H1 (cell line): ENCODE data around the gene DAPK2. TPM values are rescaled to one million over a fixed set of nuclear protein-coding genes. Genes with fewer than 3 reads are reported as not detected.
A peak's percentile ranks its signal among the peaks of the same experiment; 100 is the strongest.
"Not testable (repeated sequence)": the region's sequence is repeated elsewhere in the genome, so short reads cannot be mapped to it uniquely, and the experiment has no call there.

Experiments
- CTCF ChIA-PET: fragments of 300-600 bp; sonication (Branson Sonifier 250); formaldehyde crosslinking; loops from one replicate; lab custom pipeline; 2021; ENCODE audit not compliant: partially characterized antibody; lab: Charles Lee
- POLR2A ChIA-PET: fragments of 300-600 bp; sonication (Branson Sonifier 250); formaldehyde crosslinking; loops from one replicate; lab custom pipeline; 2021; ENCODE audit warnings: inconsistent platforms; ENCODE audit not compliant: partially characterized antibody; lab: Charles Lee
- DNase-seq, 2 experiments: peaks; one replicate each; pipeline versions ENCODE4 v3.0.0 to v3.0.0-alpha.2; 2010 to 2022; ENCODE audit warnings: low spot score in 2 of 2, low read depth in 1 of 2, mixed read lengths in 1 of 2
- FAIRE-seq: peaks from 2 replicates; lab custom pipeline; 2011; peaks lifted over from hg19 to GRCh38; lab: Jason Lieb, UNC
- H2AFZ ChIP-seq: 2 replicates; pipeline ENCODE4 v1.8.1; 2012; ENCODE audit warnings: low read length, inconsistent platforms
- H2AK5ac ChIP-seq: 2 replicates; pipeline ENCODE4 v1.6.1; 2013; ENCODE audit warnings: low read depth, low read length
- H2BK120ac ChIP-seq: replicated peaks from 2 replicates; pipeline ENCODE3; 2013; ENCODE audit warnings: low read depth, low read length, inconsistent platforms
- H2BK12ac ChIP-seq: 2 replicates; pipeline ENCODE4 v1.6.1; 2013; ENCODE audit warnings: low read depth, low read length
- H2BK15ac ChIP-seq: 2 replicates; pipeline ENCODE4 v1.6.1; 2013; ENCODE audit warnings: low read length
- H2BK20ac ChIP-seq: 2 replicates; pipeline ENCODE4 v1.6.1; 2013; ENCODE audit warnings: low read length
- H2BK5ac ChIP-seq: 2 replicates; pipeline ENCODE4 v1.6.1; 2013; ENCODE audit warnings: low read depth, low read length
- H3K14ac ChIP-seq: 2 replicates; pipeline ENCODE4 v1.6.1; 2013; ENCODE audit warnings: inconsistent platforms; ENCODE audit not compliant: insufficient read length
- H3K18ac ChIP-seq: 2 replicates; pipeline ENCODE4 v1.6.1; 2013; ENCODE audit warnings: low read length; ENCODE audit errors: extremely low read depth
- H3K23ac ChIP-seq: 2 replicates; pipeline ENCODE4 v1.6.1; 2013; ENCODE audit warnings: inconsistent platforms; ENCODE audit not compliant: insufficient read length
- H3K23me2 ChIP-seq: 2 replicates; pipeline ENCODE4 v1.6.1; 2013; ENCODE audit warnings: low read depth, low read length
- H3K27ac ChIP-seq: 2 replicates; pipeline ENCODE4 v1.6.1; 2011; ENCODE audit warnings: low read depth, low read length, inconsistent platforms
- H3K27me3 ChIP-seq, 4 experiments: replicated peaks in 1 of 4; 1 replicate in 1 of 4; 2 replicates in 3 of 4; pipeline versions ENCODE4 v1.6.1 to v1.8.1; 2011 to 2013; ENCODE audit warnings: low read length in 3 of 4, mild to moderate bottlenecking in 3 of 4, inconsistent platforms in 2 of 4, mixed read lengths in 2 of 4, moderate library complexity in 1 of 4; ENCODE audit not compliant: control insufficient read depth in 3 of 4, insufficient read depth in 3 of 4; ENCODE audit errors: extremely low read depth in 1 of 4
- H3K36me3 ChIP-seq, 4 experiments: 2 replicates each; pipeline versions ENCODE4 v1.6.1 to v1.8.1; 2011 to 2013; ENCODE audit warnings: mild to moderate bottlenecking in 4 of 4, low read length in 3 of 4, moderate library complexity in 2 of 4, control low read depth in 1 of 4, inconsistent platforms in 1 of 4; ENCODE audit not compliant: insufficient read depth in 4 of 4, control insufficient read depth in 2 of 4
- H3K4ac ChIP-seq: replicated peaks from 2 replicates; pipeline ENCODE3; 2013; ENCODE audit warnings: low read length, low read depth, mixed read lengths, inconsistent platforms; ENCODE audit not compliant: insufficient read length
- H3K4me1 ChIP-seq, 4 experiments: replicated peaks in 1 of 4; 1 replicate in 1 of 4; 2 replicates in 3 of 4; pipeline versions ENCODE4 v1.6.1 to v1.8.1; 2011 to 2013; ENCODE audit warnings: low read length in 3 of 4, inconsistent platforms in 2 of 4, mixed read lengths in 1 of 4; ENCODE audit not compliant: insufficient read depth in 4 of 4, control insufficient read depth in 3 of 4
- H3K4me2 ChIP-seq, 2 experiments: 2 replicates each; pipeline versions ENCODE4 v1.6.1 to v1.8.1; 2011 to 2013; ENCODE audit warnings: low read depth in 2 of 2, low read length in 2 of 2, control low read depth in 1 of 2, inconsistent platforms in 1 of 2, mild to moderate bottlenecking in 1 of 2; ENCODE audit not compliant: insufficient read depth in 1 of 2
- H3K4me3 ChIP-seq, 4 experiments: fragments of 200-600, 300-600 bp in 1 of 4; sonication (generic), shearing (Covaris generic), sonication (Bioruptor Twin) in 1 of 4; 2 replicates each; pipeline versions ENCODE4 v1.5.1 to v1.8.1; 2011 to 2016; ENCODE audit warnings: low read length in 4 of 4, low read depth in 3 of 4, control low read depth in 2 of 4, inconsistent platforms in 2 of 4, mild to moderate bottlenecking in 2 of 4, mixed read lengths in 1 of 4, moderate library complexity in 1 of 4; ENCODE audit not compliant: insufficient read depth in 2 of 4; ENCODE audit errors: extremely low read depth in 1 of 4
- H3K56ac ChIP-seq: replicated peaks from 2 replicates; pipeline ENCODE3; 2013; ENCODE audit warnings: low read depth, mild to moderate bottlenecking, mixed read lengths, low read length, inconsistent platforms; ENCODE audit not compliant: insufficient read length
- H3K79me1 ChIP-seq: 2 replicates; pipeline ENCODE4 v1.6.1; 2013; ENCODE audit warnings: low read depth, low read length, control low read depth
- H3K79me2 ChIP-seq, 2 experiments: 2 replicates each; pipeline versions ENCODE4 v1.6.1 to v1.8.1; 2012 to 2013; ENCODE audit warnings: low read length in 2 of 2, mild to moderate bottlenecking in 2 of 2, inconsistent platforms in 1 of 2; ENCODE audit not compliant: insufficient read depth in 2 of 2, control insufficient read depth in 1 of 2
- H3K9ac ChIP-seq, 4 experiments: replicated peaks in 1 of 4; 1 replicate in 1 of 4; 2 replicates in 3 of 4; pipeline versions ENCODE4 v1.6.1 to v1.8.1; 2011 to 2013; ENCODE audit warnings: low read depth in 3 of 4, low read length in 3 of 4, control low read depth in 2 of 4, mild to moderate bottlenecking in 2 of 4, moderate library complexity in 2 of 4, inconsistent platforms in 1 of 4; ENCODE audit errors: extremely low read depth in 1 of 4
- H3K9me3 ChIP-seq, 2 experiments: 2 replicates each; pipeline versions ENCODE4 v1.6.1 to v1.8.1; 2012 to 2013; ENCODE audit warnings: mild to moderate bottlenecking in 2 of 2, moderate library complexity in 2 of 2, control low read depth in 1 of 2, inconsistent platforms in 1 of 2, low read depth in 1 of 2, low read length in 1 of 2, mixed read lengths in 1 of 2; ENCODE audit not compliant: insufficient read depth in 2 of 2
- H4K20me1 ChIP-seq, 2 experiments: replicated peaks in 1 of 2; 2 replicates each; pipeline versions ENCODE3 to v1.8.1; 2011 to 2013; ENCODE audit warnings: inconsistent platforms in 2 of 2, low read length in 2 of 2, mild to moderate bottlenecking in 1 of 2; ENCODE audit not compliant: insufficient read depth in 2 of 2, control insufficient read depth in 1 of 2
- H4K5ac ChIP-seq: 2 replicates; pipeline ENCODE4 v1.6.1; 2013; ENCODE audit warnings: low read length, low read depth, mixed read lengths, inconsistent platforms; ENCODE audit not compliant: insufficient read length
- H4K8ac ChIP-seq: 2 replicates; pipeline ENCODE4 v1.8.0; 2013; ENCODE audit warnings: mild to moderate bottlenecking, moderate library complexity, low read length, inconsistent platforms; ENCODE audit not compliant: insufficient read depth; ENCODE audit errors: extremely low read depth
- H4K91ac ChIP-seq: replicated peaks from 2 replicates; pipeline ENCODE3; 2013; ENCODE audit warnings: low read length, mixed read lengths, inconsistent platforms; ENCODE audit not compliant: insufficient read length
- HDAC2 ChIP-seq, 2 experiments: fragments of 300-600 bp in 1 of 2; sonication (generic) in 1 of 2; IDR thresholded peaks; 2 replicates each; pipeline ENCODE4 v1.6.1; 2011 to 2012; ENCODE audit warnings: low read depth in 2 of 2, low read length in 2 of 2, mild to moderate bottlenecking in 2 of 2, moderate library complexity in 2 of 2, borderline replicate concordance in 1 of 2, inconsistent platforms in 1 of 2
- POLR2AphosphoS5 ChIP-seq: IDR thresholded peaks from 2 replicates; pipeline ENCODE4 v1.6.1; 2011; ENCODE audit warnings: low read depth, low read length
- WGBS, 2 experiments: shearing (Covaris generic) in 1 of 2; methylation state at CpG; one replicate each; pipeline versions ENCODE4 v1.1.6 to v1.1.7; 2013 to 2015; ENCODE audit warnings: low lambda C conversion rate in 2 of 2, mixed read lengths in 2 of 2, inconsistent platforms in 1 of 2, low coverage in 1 of 2, missing lambda C conversion rate in 1 of 2; ENCODE audit not compliant: insufficient replicate concordance in 2 of 2, insufficient coverage in 1 of 2, insufficient read length in 1 of 2; ENCODE audit errors: extremely low coverage in 1 of 2, missing lambda C conversion rate in 1 of 2; 5-methylcytosine and 5-hydroxymethylcytosine counted together
- polyA plus RNA-seq, 7 experiments: library from polyadenylated mRNA; depleted of rRNA in 3 of 7; stranded (reverse) in 5 of 7; unstranded in 2 of 7; fragments of >200 nt in 5 of 7; fragments of 200-250 nt in 2 of 7; gene quantifications; 1 replicate in 5 of 7; 2 replicates in 1 of 7; 4 replicates in 1 of 7; pipeline versions ENCODE4 v1.2.1 to v1.2.3, GENCODE V29; 2011 to 2013; ENCODE audit warnings: missing spikeins in 2 of 7, mixed read lengths in 2 of 7
- total RNA-seq: library from RNA; stranded (reverse); fragmentation: NEBNext Ultra II Directional; extraction: Animal tissue kit (Norgen Biotek cat#: 25700); gene quantifications from 2 replicates; pipeline ENCODE4 v1.2.1, GENCODE V29; 2021

Gene DAPK2
- total and polyA plus RNA-seq, 2 of the 8 experiments (the other 6 are each of a cell fraction or from before 2014, with no cell fraction given): 1.8 to 2.9 TPM

DNA sequence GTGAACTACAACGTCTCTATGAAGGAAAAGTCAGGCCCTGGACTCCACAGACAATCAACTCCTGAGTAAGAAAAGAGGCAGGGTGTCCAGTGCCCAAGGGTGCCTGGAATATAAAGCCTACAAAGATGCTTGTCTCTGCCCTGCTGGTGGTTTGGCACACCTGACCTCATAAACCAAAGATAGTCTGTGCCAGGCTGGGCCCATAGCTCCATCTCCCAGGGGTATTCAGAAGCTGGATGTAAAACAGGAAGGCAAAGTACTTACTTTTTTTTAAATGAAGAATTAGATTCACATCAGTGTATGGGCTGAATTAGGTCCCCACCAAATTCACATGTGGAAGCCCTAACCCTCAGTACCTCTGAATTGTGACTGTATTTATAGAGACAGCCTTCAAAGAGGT lies 146.0 kb downstream of the DAPK2 start:
- FAIRE-seq: no peak
- WGBS, 2 experiments: 100% methylated on average over 1 of the region's 1 CpG; no CpG with 5 or more reads in 1 of the 2 experiments
- POLR2A ChIA-PET: interaction anchor here (0.6 kb wide), 1 partner anchor 66 kb away, joined by 3 read pairs; no protein-coding TSS in a partner anchor

GRCh38 chr15:63899606-63900005 lies 146.7 kb downstream of the DAPK2 start:
- H3K27me3 ChIP-seq, H4K20me1 ChIP-seq, H3K56ac ChIP-seq, H3K9ac ChIP-seq, H2BK120ac ChIP-seq, H3K18ac ChIP-seq, H3K36me3 ChIP-seq, H4K8ac ChIP-seq, H3K79me2 ChIP-seq, H2BK20ac ChIP-seq, DNase-seq, H2AK5ac ChIP-seq, H2BK5ac ChIP-seq, H3K9me3 ChIP-seq, H3K4me1 ChIP-seq, H3K23ac ChIP-seq, H3K79me1 ChIP-seq, H4K91ac ChIP-seq, H3K27ac ChIP-seq, H2BK15ac ChIP-seq, H3K4ac ChIP-seq, H3K4me2 ChIP-seq, H4K5ac ChIP-seq, H3K23me2 ChIP-seq, H3K14ac ChIP-seq, H3K4me3 ChIP-seq, POLR2A ChIA-PET, H2AFZ ChIP-seq, H2BK12ac ChIP-seq, FAIRE-seq: not testable (repeated sequence)
- 87% methylated on average over 7 of the region's 7 CpGs; no CpG with 5 or more reads in 1 of the 2 experiments for WGBS, 2 experiments
- CTCF ChIA-PET: interaction anchor here (0.7 to 1.8 kb wide), 6 partner anchors 10 to 147 kb away, joined by 3 to 6 read pairs (median 4); no protein-coding TSS in a partner anchor

More for the DNA sequence above, 146.0 kb downstream of the DAPK2 start:
- no peak overlapping the region for H2AFZ ChIP-seq
- no peaks in the 10 kb centered on the region for H3K79me2 ChIP-seq
- H2BK120ac ChIP-seq: no peak overlapping the region
- no peak overlapping the region for H2AK5ac ChIP-seq
- H3K27me3 ChIP-seq: no peaks in the 10 kb centered on the region
- H3K23me2 ChIP-seq: no peaks in the 10 kb centered on the region
- 0 out of 2 replicates have a peak overlapping the region, but pooled peaks have one; percentile 46 for H2BK15ac ChIP-seq
- no peak overlapping the region for H3K4me3 ChIP-seq
- H3K9me3 ChIP-seq: no peaks in the 10 kb centered on the region
- no peak overlapping the region for H4K8ac ChIP-seq
- no peak overlapping the region for H3K27ac ChIP-seq
- H4K20me1 ChIP-seq: no peaks in the 10 kb centered on the region
- no peak overlapping the region for H3K4me2 ChIP-seq
- peaks cover 0 to 8% (median 0%) of the 10 kb centered on the region in 4 experiments; a peak in 3 of 7 replicates for H3K4me1 ChIP-seq
- H2BK12ac ChIP-seq: no peak overlapping the region
- no peak overlapping the region for H3K56ac ChIP-seq
- H2BK20ac ChIP-seq: no peak overlapping the region
- no peak for DNase-seq
- no peak overlapping the region for H2BK5ac ChIP-seq
- no peak overlapping the region for H3K18ac ChIP-seq
- no peaks in the 10 kb centered on the region for H3K36me3 ChIP-seq
- TF ChIP-seq POLR2AphosphoS5 (no peak), HDAC2 (IDR thresholded peaks at IDR 0.05; ENCODE audit: borderline replicate concordance in 1 of 2, low read depth in 2 of 2, low read length in 2 of 2) (no peak)
- CTCF ChIA-PET: interaction anchor here (0.7 kb wide), 1 partner anchor 148 kb away, joined by 3 read pairs; no protein-coding TSS in a partner anchor
- H4K91ac ChIP-seq: no peak overlapping the region
- H3K9ac ChIP-seq: no peak overlapping the region
- H3K4ac ChIP-seq: no peak overlapping the region
- H3K23ac ChIP-seq: no peak overlapping the region
- H4K5ac ChIP-seq: no peak overlapping the region
- no peak overlapping the region for H3K14ac ChIP-seq
- H3K79me1 ChIP-seq: no peaks in the 10 kb centered on the region
